Activated T-cell treated with anti-CD3 and anti-CD28 coated beads for 4 hours (primary cell): ENCODE measurements around the gene CGNL1.

Source experiments
- DNase-seq: peaks from one replicate; pipeline ENCODE4 v3.0.0-alpha.2; 2020

The CGNL1 gene

DNA sequence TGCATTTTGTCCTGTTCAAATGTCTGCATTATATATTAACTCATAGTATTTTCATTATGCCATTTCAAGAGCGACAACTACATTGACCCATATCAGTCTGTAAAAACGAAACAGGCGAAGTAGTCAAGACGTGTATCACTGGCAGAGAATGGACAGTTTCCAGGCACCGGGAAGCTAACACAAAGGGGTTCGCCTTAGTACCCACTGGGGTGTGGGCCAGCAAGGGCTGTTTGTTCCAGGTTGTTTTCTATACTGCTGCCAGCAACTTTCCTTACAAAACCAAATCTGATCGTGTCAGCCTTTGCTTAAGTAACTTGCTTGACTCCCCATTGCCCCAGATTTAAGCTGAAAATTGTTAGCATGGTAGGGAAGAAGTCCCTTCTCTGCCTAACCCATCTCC, 87.1 kb downstream of the CGNL1 start:
- no peak for DNase-seq

- no peak for DNase-seq
Measured at GRCh38 chr15:57464480-57464879, 88.2 kb downstream of the CGNL1 start.

- no peak for DNase-seq
Measured at GRCh38 chr15:57468486-57468885, 92.2 kb downstream of the CGNL1 start.

GRCh38 chr15:57470543-57470942, 94.2 kb downstream of the CGNL1 start:
- DNase-seq, result no peak

- DNase-seq, result no peak
Measured at GRCh38 chr15:57472861-57473260, 96.6 kb downstream of the CGNL1 start.

DNA sequence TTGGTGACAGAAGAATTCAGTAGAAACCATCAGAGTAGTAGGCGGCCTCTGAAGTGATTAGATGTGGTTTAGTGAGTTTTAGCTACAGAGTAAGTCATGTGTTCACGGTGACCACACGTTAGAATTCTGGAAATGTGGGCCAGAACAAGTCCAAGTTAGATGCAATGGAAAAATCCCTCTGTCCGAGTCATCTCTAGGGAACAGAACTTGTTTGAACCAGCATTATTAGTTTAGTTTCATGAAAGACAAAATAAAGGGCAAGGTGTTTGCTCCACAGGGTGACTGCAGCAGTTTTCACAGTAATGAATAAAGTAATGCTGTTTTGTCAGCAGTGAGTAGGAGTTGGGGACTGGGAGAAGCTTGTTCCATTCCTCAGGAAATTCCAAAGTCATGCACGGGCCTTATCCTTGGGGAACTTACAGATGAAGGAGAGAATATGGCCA, 100.2 kb downstream of the CGNL1 start:
- no peak for DNase-seq

DNA sequence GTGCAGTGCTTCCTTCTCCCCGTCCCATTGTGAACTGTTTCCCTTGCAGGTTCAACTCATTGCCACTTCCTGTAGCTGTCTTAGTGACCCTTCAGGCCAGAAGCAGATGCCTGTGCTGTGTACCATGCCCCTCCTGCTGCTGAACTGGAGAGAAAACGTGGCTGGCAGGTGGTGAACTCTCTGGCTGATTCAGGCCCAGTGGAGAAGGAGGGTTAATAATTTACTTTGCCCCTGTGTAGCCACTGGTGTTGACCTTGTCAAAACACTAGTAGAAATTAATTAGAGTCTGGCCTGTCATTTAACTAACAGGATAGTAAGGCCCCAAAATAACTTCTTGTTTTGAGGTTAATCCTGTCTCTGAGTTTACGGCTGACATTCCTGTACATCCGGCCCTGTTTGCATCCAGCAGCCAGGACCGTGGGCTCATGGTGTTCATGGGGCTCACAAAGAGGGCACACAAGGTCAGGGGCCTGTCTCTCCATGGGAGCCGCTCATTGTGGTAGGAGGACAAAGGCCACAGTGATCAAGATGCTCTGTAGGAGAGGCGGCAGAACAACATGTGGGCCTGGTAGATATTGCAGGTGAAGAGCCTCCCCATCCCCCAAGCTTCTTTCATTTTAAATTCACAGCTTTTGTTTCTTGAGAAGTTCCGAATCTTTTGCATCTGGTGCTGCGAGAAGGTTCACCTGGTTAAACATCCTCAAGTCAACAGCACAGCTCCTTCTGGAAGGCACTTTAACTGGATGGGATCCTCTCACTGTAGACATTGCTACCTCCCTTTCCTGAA, 101.6 kb downstream of the CGNL1 start:
- no peak for DNase-seq

GRCh38 chr15:57479005-57479404, 102.7 kb downstream of the CGNL1 start:
- DNase-seq, result no peak

- no peak for DNase-seq
Measured at GRCh38 chr15:57481038-57481705, 104.9 kb downstream of the CGNL1 start.

- DNase-seq, result no peak
Measured at GRCh38 chr15:57485869-57486268, 109.6 kb downstream of the CGNL1 start.

GRCh38 chr15:57486833-57487232, 110.5 kb downstream of the CGNL1 start:
- no peak for DNase-seq

DNA sequence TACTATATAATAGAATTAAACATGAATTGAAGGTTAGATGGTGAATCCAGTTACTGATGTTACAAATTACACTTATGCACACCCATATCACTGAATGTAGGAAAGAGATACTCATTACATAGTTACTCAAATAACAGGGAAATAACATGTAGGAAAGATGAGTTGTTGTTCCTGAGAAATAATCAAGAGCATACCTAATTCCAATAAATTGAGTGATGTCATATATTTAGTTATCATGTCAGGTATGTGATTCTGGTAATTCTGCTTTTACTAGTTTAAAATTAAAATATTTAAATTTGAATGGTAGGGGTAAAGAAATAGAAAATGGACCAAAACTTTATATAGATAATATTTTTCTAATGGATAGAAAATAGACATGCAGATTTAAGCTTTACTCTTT, 112.8 kb downstream of the CGNL1 start:
- no peak for DNase-seq

DNA sequence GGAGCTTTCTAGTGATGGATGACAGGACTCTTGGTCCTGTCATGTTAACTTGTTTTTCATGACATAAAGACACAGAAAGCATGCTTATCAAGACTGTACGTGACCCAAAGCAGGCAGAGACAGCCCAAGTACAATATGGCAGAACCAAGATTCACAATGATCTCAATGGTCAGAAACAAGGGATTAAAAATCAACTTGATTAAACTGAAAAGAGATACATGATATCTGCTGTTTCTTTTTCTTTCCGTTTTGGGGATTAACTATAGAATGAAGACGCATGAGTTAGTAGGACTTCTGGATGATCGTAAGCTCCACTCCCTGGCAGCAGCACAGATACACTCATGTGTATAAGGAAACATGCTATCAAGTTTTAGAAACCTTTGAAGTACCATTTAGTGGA, 117.0 kb downstream of the CGNL1 start:
- DNase-seq, result no peak

DNA sequence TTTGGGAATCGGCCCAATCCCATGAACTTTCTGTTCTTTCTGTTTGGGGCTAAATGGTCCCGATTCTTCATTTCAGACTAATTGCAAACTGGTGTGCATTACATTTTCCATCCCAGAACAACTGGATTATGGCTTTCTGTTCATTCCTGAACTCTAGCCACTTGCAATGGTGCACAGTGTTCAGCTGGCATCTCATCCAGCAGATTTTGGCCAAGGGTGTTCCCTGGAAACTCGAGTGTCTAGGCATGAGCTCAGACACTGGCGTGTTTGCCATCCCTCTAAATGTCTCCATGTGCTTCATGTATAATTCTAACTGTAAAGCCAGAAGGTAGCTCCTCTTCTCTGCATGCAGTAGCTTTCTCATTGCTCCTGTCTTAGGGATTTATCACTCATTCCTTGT, 118.3 kb downstream of the CGNL1 start:
- DNase-seq, result no peak

DNA sequence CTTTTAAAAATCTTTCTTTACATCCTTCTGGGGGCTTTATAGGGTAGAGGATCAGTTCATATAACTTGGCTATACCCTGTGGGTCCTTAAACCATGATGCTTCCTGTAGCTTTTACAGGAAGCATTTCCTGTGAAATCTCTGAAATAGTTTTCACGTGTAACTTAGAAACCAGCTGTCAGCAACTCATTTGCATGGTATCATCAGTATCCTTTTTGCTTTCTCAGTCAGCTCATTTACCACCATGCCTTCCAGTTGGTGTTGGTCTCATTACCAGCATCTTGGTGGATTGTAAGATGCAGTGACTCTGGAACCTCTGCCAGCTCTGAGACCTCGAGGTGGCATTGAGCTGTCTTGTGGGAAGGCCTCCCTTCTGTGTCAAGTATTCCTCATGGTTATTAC, 118.7 kb downstream of the CGNL1 start:
- no peak for DNase-seq

DNA sequence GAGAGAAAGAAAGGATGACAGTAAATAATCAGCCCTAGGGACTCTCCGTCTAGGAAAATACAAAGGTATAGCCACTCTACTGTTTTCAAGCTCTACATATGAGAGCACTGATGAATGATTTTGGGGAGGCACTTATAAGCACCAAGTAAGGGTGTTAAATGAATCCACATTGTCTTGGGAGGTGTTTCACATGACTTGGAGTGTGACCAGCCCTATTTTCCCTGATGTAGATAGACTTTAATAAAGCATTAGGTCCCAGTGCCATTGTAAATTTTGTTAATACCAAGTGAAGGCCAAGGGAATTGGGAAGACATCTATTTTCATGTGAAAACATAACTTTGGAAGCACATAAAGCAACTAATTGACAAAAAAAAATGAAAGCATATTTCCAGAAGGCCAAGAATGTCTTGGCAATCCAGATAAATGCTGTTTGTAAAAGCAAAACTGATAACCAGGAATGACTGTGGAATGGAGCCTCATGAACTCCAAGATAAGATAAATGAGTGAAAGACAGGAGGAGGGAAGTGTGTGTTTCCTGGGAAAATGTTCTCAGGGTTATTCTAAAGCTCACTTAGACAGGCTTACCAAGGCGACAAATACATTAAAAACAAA, 119.4 kb downstream of the CGNL1 start:
- no peak for DNase-seq

DNA sequence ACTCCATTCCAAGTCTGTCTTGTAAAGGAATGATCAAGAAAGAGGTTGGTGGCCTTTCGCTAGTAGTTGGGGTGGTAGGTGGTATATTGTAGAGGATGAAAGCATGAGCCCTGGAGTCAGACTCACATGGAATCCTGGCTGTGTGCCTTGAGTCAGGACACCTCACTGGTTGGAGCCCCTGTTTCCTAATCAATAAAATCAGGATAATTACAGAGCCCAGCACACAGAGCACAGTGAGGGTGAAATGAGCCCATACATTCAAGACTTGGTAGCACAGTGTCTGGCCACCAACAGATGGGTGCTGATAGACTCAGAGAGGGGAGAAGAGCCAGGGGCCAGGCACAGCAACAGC, 120.3 kb downstream of the CGNL1 start:
- DNase-seq, result no peak

DNA sequence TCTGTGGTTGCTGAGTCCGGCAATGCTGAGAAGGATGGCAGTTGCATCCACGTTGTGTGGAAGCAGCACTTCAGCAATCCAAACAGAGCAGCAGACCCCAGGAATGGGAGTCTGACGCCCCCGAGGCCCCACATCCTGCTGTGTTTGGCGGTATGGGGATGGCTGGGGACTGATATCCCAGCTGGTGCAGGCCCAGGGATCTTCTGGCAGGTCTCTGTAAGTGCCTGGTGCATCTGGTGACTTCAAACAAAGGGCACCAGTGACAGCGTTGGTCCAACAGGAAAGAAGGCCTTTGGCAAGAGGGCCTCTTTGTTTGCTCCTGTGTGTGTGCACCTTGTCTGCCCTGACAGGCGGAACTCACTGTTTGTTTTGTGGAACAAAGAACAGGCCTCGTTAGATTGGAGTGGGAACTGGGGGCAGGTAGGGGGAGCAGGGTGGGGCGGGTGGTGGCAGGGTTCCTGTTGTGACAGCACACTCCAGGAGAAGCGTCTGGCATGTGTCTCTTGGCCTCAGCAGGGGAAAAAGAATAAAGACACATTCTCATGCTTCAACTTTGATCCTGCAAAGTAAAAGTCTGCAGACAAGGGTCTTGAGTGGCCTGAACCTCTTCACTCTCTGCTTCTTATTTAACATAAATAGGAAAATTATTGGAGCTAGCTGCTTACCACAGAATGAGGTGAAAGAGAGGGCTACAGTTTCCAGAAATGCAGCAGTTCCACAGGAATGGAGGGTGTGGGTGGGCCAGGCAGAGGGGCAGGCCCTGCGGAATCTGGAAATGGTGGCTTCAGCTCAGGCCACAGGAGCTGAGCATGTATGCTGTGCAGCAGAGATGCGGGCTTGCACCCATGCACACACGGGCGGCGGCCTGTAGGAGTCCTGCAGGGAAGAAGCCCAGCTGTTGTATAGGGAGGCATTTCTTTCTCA, 120.9 kb downstream of the CGNL1 start:
- no peak for DNase-seq

DNA sequence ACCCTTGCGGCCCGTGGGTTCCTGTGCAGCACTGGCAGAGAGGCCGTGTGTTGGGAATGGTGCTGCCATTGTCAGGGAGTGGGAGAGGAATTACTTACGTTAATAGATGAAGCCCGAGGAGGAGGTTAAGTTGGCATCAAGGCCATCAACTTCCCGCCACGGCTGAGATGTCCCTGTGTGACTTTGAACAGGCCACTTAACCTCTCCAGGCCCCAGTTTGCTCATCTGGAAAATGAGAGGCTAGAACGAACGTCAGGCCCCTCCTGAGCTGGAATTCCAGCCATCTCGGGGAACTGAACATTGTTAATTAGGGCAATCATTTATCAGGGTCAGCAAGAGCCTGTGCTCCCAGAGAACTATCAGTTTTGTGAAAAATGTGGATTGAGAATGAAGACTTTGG, 124.0 kb downstream of the CGNL1 start:
- no peak for DNase-seq

- DNase-seq, result no peak
Measured at GRCh38 chr15:57500979-57501576, 124.8 kb downstream of the CGNL1 start.

- DNase-seq, result no peak
Measured at GRCh38 chr15:57502116-57502515, 125.8 kb downstream of the CGNL1 start.

DNA sequence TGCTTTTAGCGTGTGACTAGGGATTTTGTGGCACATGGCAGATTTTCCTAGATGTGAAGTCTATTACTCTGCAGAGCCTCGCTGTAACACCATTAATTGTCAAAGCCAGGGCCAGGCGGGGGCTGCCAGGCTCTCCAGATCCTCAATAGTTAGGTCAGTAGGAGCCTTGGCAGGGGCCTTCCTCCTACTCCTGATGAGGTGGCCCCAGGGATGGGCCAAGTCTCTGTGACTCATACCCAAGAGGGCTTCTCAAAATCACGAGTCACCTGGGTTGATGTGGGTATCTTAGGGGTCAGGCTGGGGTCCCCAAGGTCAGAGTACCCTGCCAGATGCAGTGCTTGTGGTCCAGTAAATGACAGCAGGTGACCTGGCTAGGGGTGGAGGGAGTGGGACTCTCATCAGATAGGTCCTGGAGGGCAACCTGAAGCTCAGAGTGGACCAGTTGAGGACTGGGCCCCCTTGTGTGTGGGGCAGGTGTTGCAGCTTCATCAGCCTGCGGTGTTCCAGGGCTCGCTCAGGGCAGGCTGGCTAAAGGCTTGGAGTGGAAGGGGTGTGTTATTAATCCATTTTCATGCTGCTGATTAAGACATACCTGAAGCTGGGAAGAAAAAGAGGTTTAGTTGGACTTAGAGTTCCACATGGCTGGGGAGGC, 126.9 kb downstream of the CGNL1 start:
- DNase-seq, result no peak
